ENCODE data around the gene HIP1. TPM values are rescaled to one million over a fixed set of nuclear protein-coding genes. Genes with fewer than 3 reads are reported as not detected.

HIP1 gene
- total and polyA plus RNA-seq, 2 of the 13 experiments (the other 11 are each of a cell fraction or from before 2014, with no cell fraction given): 4.5 to 6.2 TPM

DNA sequence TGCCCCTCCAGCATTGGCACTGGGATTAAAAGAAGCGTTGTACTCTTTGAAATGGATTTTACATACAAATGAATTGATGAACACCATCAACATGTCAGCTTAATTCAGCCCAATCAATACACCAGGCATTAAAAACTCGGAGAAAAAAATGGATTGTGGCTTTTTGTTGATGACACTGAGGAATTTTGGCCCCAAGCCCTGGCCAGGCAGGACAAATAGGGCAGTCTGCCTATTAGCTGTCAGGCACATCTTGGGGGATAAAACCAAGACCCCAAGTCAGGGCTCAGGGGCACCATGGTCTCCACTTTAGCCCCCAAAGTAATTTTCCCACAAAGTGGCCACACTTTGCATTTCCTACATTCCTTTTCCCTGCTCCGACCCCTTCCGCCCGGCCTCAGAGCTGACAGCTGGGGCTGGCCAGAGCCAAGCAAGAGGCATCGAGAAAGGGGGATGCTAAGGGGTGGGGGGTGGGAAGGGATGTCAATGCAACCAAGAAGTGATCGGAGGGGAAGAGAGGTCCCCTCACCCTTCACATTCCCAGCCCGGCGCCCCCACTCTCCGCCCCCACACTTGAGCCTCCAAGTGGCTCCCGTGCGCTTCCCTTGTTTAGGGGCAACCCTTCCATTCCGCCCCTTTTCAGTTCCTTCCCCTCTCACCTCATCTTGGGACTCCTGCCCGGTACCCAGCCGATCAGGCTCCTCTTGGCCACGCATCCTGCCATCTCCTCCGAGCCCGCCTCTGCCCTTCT, 711 bp downstream of the HIP1 start (continued):
- TF ChIP-seq ZBTB39 (CRISPR knock-in tag; IDR thresholded peaks at IDR 0.05): no peak
- TF ChIP-seq ZNF34 (CRISPR knock-in tag; IDR thresholded peaks at IDR 0.05; ENCODE audit: borderline replicate concordance): no peak
- TF ChIP-seq ZNF7 (CRISPR knock-in tag; IDR thresholded peaks at IDR 0.05): no peak
- TF ChIP-seq ZMAT5 (CRISPR knock-in tag; IDR thresholded peaks at IDR 0.05; ENCODE audit: borderline replicate concordance, low read depth): no peak
- TF ChIP-seq, protein P1, sequence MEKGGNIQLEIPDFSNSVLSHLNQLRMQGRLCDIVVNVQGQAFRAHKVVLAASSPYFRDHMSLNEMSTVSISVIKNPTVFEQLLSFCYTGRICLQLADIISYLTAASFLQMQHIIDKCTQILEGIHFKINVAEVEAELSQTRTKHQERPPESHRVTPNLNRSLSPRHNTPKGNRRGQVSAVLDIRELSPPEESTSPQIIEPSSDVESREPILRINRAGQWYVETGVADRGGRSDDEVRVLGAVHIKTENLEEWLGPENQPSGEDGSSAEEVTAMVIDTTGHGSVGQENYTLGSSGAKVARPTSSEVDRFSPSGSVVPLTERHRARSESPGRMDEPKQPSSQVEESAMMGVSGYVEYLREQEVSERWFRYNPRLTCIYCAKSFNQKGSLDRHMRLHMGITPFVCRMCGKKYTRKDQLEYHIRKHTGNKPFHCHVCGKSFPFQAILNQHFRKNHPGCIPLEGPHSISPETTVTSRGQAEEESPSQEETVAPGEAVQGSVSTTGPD (CRISPR knock-in tag; IDR thresholded peaks at IDR 0.05): no peak
- no peak for TF ChIP-seq ZNF775 (CRISPR knock-in tag; IDR thresholded peaks at IDR 0.05; ENCODE audit: borderline replicate concordance)
- no peak for TF ChIP-seq ZNF230 (CRISPR knock-in tag; IDR thresholded peaks at IDR 0.05)
- TF ChIP-seq ZNF354B (CRISPR knock-in tag; IDR thresholded peaks at IDR 0.05): no peak
- no peak for TF ChIP-seq RXRB (CRISPR knock-in tag; IDR thresholded peaks at IDR 0.05; ENCODE audit: borderline replicate concordance)
- no peak for TF ChIP-seq RARG (CRISPR knock-in tag; IDR thresholded peaks at IDR 0.05; ENCODE audit: low read depth)
- no peak for TF ChIP-seq ZNF567 (CRISPR knock-in tag; IDR thresholded peaks at IDR 0.05; ENCODE audit: borderline replicate concordance)
- 0 out of 2 replicates have a peak, but pooled peaks have one; percentile 18 for TF ChIP-seq ZNF142 (CRISPR knock-in tag; IDR thresholded peaks at IDR 0.05)
- TF ChIP-seq SKIL (CRISPR knock-in tag; IDR thresholded peaks at IDR 0.05; ENCODE audit: borderline replicate concordance): no peak
- no peak for TF ChIP-seq ZNF431 (CRISPR knock-in tag; IDR thresholded peaks at IDR 0.05; ENCODE audit: borderline replicate concordance, low read depth)
- TF ChIP-seq PITX1 (CRISPR knock-in tag; IDR thresholded peaks at IDR 0.05): no peak
- no peak for TF ChIP-seq JUND (CRISPR knock-in tag; IDR thresholded peaks at IDR 0.05)

Data from HepG2 (cell line).